HG03460 (cell line): ENCODE measurements around the gene CXorf49B.

Experiments
- ATAC-seq: cut with Tn5 transposase; IDR thresholded peaks from one replicate; pipeline ENCODE4 v1.9.1; 2021; ENCODE audit not compliant: unreplicated experiment

The CXorf49B gene

GRCh38 chrX:71815121-71815905, 52.2 kb downstream of the CXorf49B start:
- ATAC-seq = no peak

DNA sequence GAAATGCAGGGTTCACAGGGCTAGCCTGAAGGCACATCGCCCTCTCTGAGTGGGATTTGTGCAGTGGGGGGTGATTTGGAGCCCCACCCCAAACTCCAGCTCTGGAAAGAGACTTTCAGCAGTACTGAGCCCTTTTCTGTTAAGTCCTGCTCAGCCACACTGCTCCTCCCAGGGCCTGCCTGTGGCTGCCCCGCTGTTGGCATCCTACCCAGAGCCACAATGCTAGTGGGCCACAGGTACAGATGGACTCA, 52.7 kb downstream of the CXorf49B start:
- ATAC-seq = no peak
